Stomach (tissue), 9 donors: Measurements from ENCODE around the gene CPA5. TPM values are rescaled to one million over a fixed set of nuclear protein-coding genes. Genes with fewer than 3 reads are reported as not detected.

Source experiments
- DNase-seq, 2 donors: peaks; one replicate each; pipeline versions ENCODE4 v3.0.0 to v3.0.0-alpha.2; 2013 to 2019
- H3K27ac ChIP-seq, 5 donors: fragments of 200-600 bp in 4 of 5; sonication (generic) in 4 of 5; one replicate each; pipeline ENCODE4 v1.5.1; 2013 to 2019; ENCODE audit warnings: mild to moderate bottlenecking in 1 of 5, moderate library complexity in 1 of 5
- H3K27me3 ChIP-seq, 3 donors: fragments of 200-600 bp; sonication (generic); one replicate each; pipeline ENCODE4 v1.5.1; 2017 to 2019; ENCODE audit warnings: mixed run types in 1 of 3
- H3K36me3 ChIP-seq, 4 donors: fragments of 200-600 bp; sonication (generic); 1 replicate in 3 of 4; 2 replicates in 1 of 4; pipeline ENCODE4 v1.5.1; 2016 to 2019
- H3K4me1 ChIP-seq, 4 donors: fragments of 200-600 bp; sonication (generic); one replicate each; pipeline ENCODE4 v1.5.1; 2016 to 2019
- H3K4me3 ChIP-seq, 4 donors: fragments of 200-600 bp; sonication (generic) in 3 of 4; one replicate each; pipeline ENCODE4 v1.5.1; 2016 to 2019; ENCODE audit warnings: mild to moderate bottlenecking in 1 of 4
- H3K9me3 ChIP-seq, 4 donors: fragments of 200-600 bp; sonication (generic); one replicate each; pipeline ENCODE4 v1.5.1; 2016 to 2019
- EP300 ChIP-seq: sonication (generic); formaldehyde crosslinking; IDR thresholded peaks from one replicate; pipeline ENCODE4 v1.6.1; 2017; ENCODE audit warnings: antibody characterized with exemption
- POLR2A ChIP-seq, 4 donors: fragments of 450-650 bp; IDR thresholded peaks; one replicate each; pipeline ENCODE4 v1.6.1; 2016; ENCODE audit warnings: antibody characterized with exemption in 4 of 4, control low read depth in 2 of 4, mild to moderate bottlenecking in 1 of 4, moderate library complexity in 1 of 4
- POLR2AphosphoS5 ChIP-seq, 3 donors: sonication (generic); formaldehyde crosslinking; IDR thresholded peaks; one replicate each; pipeline ENCODE4 v1.6.1; 2016; ENCODE audit warnings: antibody characterized with exemption in 3 of 3
- WGBS, 5 donors: extraction: QIAGEN DNeasy Blood & Tissue Kit in 3 of 5; methylation state at CpG; one replicate each; pipeline versions ENCODE4 v1.1.5 to v1.1.7; 2013 to 2018; 5-methylcytosine and 5-hydroxymethylcytosine counted together
- intact Hi-C: fragments of 100-400 bp; cut with DNase I; formaldehyde crosslinking; loops from one replicate; pipeline ENCODE4 v1.15.1; 2023; ENCODE audit warnings: low total_unique reads
- polyA plus RNA-seq, 3 donors: library from polyadenylated mRNA; stranded (reverse); fragments of 200-250 nt; gene quantifications; one replicate each; pipeline ENCODE4 v1.2.3, GENCODE V29; 2013
- total RNA-seq, 5 donors: library from RNA; depleted of rRNA; stranded (reverse); fragments of >200 nt; gene quantifications; one replicate each; pipeline versions ENCODE4 v1.1.0 to v1.2.3, GENCODE V29; 2014 to 2016
- TF ChIP-seq, protein P1 (sequence below), 7 experiments: fragments of 450-650 bp in 4 of 7; fragments of 200-600 bp in 3 of 7; sonication (generic) in 3 of 7; IDR thresholded peaks; one replicate each; pipeline ENCODE4 v1.5.1; 2016 to 2019; ENCODE audit warnings: antibody characterized with exemption in 7 of 7, control low read depth in 2 of 7, mild to moderate bottlenecking in 1 of 7
- donor health status: healthy with polysubstance abuse.
- donor health status: Bipolar disorder and iron deficiency.
- donor health status: healthy.

The CPA5 gene
- total and polyA plus RNA-seq, 8 donors, result 0.48 TPM; not detected in 7

DNA sequence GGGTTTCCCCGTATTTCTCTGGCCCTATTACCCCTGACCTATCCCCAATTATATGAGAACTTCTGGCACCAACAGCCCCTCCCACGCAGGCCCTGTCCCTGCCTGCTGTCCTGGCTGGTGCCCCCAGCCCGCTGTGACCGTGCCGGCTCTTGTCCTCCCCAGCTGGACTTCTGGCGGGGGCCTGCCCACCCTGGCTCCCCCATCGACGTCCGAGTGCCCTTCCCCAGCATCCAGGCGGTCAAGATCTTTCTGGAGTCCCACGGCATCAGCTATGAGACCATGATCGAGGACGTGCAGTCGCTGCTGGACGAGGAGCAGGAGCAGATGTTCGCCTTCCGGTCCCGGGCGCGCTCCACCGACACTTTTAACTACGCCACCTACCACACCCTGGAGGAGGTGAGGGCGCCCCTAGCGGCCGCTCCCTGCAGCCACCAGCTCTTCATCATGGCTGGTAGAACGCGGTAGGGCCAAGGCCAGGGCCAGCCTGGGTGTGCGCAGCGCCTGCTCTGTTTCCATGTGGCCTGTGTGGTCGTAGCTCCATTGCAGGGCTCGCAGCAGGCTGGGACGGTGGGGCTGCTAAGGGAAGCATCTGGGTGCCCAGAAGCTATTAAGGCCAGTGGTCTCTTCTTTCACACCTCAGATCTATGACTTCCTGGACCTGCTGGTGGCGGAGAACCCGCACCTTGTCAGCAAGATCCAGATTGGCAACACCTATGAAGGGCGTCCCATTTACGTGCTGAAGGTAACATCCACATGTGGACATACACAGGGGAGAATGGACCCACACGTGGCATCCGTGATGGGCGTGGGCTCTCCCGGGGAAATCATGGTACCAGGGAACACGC lies 37.1 kb downstream of the CPA5 start:
- peaks cover 8 to 20% (median 10%) of the 10 kb centered on the region in 4 donors for H3K4me1 ChIP-seq
- no peak overlapping the region for H3K27ac ChIP-seq
- WGBS, 5 donors, result 87 to 94% (median 92%) methylated on average over 39 to 41 of the region's 41 CpGs
- no peak for DNase-seq
- H3K36me3 ChIP-seq, result no peaks in the 10 kb centered on the region
- H3K27me3 ChIP-seq, result no peaks in the 10 kb centered on the region
- intact Hi-C loops, result no loop called here
- peaks cover 0 to under 1% (median 0%) of the 10 kb centered on the region in 4 donors for H3K9me3 ChIP-seq
- TF ChIP-seq POLR2A (IDR thresholded peaks at IDR 0.05), result no peak
- TF ChIP-seq, protein P1, sequence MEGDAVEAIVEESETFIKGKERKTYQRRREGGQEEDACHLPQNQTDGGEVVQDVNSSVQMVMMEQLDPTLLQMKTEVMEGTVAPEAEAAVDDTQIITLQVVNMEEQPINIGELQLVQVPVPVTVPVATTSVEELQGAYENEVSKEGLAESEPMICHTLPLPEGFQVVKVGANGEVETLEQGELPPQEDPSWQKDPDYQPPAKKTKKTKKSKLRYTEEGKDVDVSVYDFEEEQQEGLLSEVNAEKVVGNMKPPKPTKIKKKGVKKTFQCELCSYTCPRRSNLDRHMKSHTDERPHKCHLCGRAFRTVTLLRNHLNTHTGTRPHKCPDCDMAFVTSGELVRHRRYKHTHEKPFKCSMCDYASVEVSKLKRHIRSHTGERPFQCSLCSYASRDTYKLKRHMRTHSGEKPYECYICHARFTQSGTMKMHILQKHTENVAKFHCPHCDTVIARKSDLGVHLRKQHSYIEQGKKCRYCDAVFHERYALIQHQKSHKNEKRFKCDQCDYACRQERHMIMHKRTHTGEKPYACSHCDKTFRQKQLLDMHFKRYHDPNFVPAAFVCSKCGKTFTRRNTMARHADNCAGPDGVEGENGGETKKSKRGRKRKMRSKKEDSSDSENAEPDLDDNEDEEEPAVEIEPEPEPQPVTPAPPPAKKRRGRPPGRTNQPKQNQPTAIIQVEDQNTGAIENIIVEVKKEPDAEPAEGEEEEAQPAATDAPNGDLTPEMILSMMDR (IDR thresholded peaks at IDR 0.05), result no peak
- no peak for TF ChIP-seq POLR2AphosphoS5 (IDR thresholded peaks at IDR 0.05)
- TF ChIP-seq EP300, result no peak
- H3K4me3 ChIP-seq, result no peak overlapping the region

DNA sequence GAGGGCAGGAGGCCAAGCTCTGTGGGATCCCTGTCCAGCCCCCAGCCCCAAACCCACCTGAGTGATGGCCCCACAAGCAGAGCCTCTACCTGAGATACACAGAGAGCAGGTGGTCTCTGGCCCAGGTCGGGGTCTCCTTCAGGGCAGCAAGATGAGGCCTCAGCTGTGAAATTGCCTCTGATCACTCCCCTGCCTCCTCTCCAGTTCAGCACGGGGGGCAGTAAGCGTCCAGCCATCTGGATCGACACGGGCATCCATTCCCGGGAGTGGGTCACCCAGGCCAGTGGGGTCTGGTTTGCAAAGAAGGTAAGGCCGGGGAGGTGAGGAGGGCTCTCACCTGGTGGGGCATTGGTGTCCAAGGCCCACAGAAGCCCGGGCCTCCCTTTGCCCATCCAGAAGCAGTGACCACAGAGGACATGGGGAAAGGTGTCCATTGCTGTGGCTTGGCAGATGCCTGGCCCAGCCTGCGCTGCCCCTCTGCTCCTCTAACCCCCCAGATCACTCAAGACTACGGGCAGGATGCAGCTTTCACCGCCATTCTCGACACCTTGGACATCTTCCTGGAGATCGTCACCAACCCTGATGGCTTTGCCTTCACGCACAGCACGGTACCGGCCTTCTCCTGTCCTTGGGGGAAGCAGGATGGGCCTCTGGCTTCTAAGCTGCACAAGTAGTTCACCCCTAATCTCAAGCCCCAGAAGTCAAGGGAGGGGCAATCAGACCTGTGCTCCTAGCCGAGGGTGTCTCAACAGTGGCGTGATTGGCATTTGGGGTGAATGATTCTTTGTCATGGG lies 38.8 kb downstream of the CPA5 start:
- Histone ChIP-seq H3K4me1 (peaks cover 8 to 20% (median 10%) of the 10 kb centered on the region in 4 donors), H3K4me3 (no peak overlapping the region), H3K36me3 (no peaks in the 10 kb centered on the region), H3K9me3 (no peaks in the 10 kb centered on the region), H3K27me3 (no peaks in the 10 kb centered on the region), H3K27ac (no peak overlapping the region)
- no peak for DNase-seq
- no peak for TF ChIP-seq POLR2A (IDR thresholded peaks at IDR 0.05)
- TF ChIP-seq, protein P1 (IDR thresholded peaks at IDR 0.05), result no peak
- no peak for TF ChIP-seq POLR2AphosphoS5 (IDR thresholded peaks at IDR 0.05)
- no peak for TF ChIP-seq EP300
- intact Hi-C loops, result no loop called here
- WGBS, 5 donors, result 90 to 94% (median 92%) methylated on average over 16 to 18 of the region's 18 CpGs

DNA sequence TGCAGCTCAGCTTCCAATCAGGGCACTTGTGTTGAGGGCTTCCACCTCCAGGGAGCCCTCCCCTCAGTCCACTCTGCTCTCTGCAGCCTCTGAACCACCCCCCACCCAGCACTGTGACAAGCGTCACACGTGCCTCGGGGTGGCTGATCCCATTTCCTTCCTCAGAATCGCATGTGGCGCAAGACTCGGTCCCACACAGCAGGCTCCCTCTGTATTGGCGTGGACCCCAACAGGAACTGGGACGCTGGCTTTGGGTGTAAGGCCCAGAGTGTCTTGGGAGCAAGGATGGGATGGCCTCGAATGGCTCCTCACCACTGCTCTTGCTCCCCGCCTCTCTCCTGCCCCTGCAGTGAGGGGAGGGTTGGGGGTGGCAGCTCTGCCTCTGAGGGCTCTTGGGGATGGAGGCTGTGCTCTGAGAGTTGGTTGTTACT lies 39.8 kb downstream of the CPA5 start:
- Histone ChIP-seq H3K27me3 (no peaks in the 10 kb centered on the region), H3K4me3 (no peak overlapping the region), H3K9me3 (no peaks in the 10 kb centered on the region), H3K36me3 (no peaks in the 10 kb centered on the region), H3K4me1 (peaks cover 8 to 15% (median 10%) of the 10 kb centered on the region in 4 donors), H3K27ac (no peak overlapping the region)
- WGBS, 5 donors, result 79 to 88% (median 84%) methylated on average over 8 to 10 of the region's 10 CpGs
- intact Hi-C loops, result no loop called here
- no peak for DNase-seq
- TF ChIP-seq, protein P1 (IDR thresholded peaks at IDR 0.05), result no peak
- no peak for TF ChIP-seq POLR2A (IDR thresholded peaks at IDR 0.05)
- TF ChIP-seq EP300, result no peak
- no peak for TF ChIP-seq POLR2AphosphoS5 (IDR thresholded peaks at IDR 0.05)

DNA sequence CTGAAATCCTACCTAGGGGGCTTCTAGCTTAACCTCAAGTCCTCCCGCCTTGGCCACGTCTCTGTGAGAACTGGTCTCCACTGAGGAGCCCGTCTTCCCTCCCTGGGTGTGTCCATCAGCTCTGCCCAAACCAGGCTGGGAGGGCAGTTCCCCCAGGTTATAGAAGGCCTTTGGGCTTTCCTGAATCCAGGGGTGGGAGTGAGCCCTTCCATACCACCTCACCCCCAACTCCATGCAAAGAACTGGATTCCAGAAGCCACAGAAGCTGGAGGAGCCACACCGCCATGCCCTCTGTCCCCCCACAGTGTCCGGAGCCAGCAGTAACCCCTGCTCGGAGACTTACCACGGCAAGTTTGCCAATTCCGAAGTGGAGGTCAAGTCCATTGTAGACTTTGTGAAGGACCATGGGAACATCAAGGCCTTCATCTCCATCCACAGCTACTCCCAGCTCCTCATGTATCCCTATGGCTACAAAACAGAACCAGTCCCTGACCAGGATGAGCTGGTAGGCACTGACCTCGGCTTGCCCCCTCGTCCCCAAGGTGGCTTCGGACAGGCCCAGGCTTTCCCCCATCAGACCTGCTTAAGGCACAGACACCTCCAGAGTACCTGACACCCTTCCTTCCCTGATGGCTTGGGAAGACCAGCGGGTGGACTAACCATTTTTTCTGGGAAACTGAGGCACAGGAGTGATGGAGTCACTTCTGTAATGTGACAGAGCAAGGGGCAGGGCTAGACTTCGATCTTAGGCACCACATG lies 40.4 kb downstream of the CPA5 start:
- Histone ChIP-seq H3K27me3 (no peaks in the 10 kb centered on the region), H3K36me3 (no peaks in the 10 kb centered on the region), H3K4me3 (no peak overlapping the region), H3K4me1 (peaks cover 4 to 9% (median 6%) of the 10 kb centered on the region in 4 donors), H3K9me3 (no peaks in the 10 kb centered on the region), H3K27ac (no peak overlapping the region)
- TF ChIP-seq, protein P1 (IDR thresholded peaks at IDR 0.05), result no peak
- TF ChIP-seq EP300 (no peak), POLR2A (IDR thresholded peaks at IDR 0.05) (no peak), POLR2AphosphoS5 (IDR thresholded peaks at IDR 0.05) (no peak)
- intact Hi-C loops, result no loop called here
- no peak for DNase-seq
- 89 to 96% (median 95%) methylated on average over 13 of the region's 13 CpGs for WGBS, 5 donors
